ENCODE results near the gene PELI3.
"Not testable (repeated sequence)": the region's sequence is repeated elsewhere in the genome, so short reads cannot be mapped to it uniquely, and the experiment has no call there.

The PELI3 gene

GRCh38 chr11:66421492-66422205 lies 45.1 kb upstream of the PELI3 start:
- no peak for TF ChIP-seq CTCF (IDR thresholded peaks at IDR 0.05; ENCODE audit: extremely low read depth, missing control alignments)
- DNase-seq (ENCODE audit: low spot score): peak; percentile 94

- TF ChIP-seq CTCF (IDR thresholded peaks at IDR 0.05; ENCODE audit: extremely low read depth, missing control alignments): no peak
- no peak for DNase-seq (ENCODE audit: low spot score)
These were observed 40.4 kb upstream of the PELI3 start for GRCh38 chr11:66426314-66426713.

- no peak for DNase-seq (ENCODE audit: low spot score)
- TF ChIP-seq CTCF (IDR thresholded peaks at IDR 0.05; ENCODE audit: extremely low read depth, missing control alignments): no peak
These were observed 37.8 kb upstream of the PELI3 start for GRCh38 chr11:66428933-66429332.

- TF ChIP-seq CTCF (IDR thresholded peaks at IDR 0.05; ENCODE audit: extremely low read depth, missing control alignments): peak; percentile 77
- peak; percentile 84 for DNase-seq (ENCODE audit: low spot score)
These were observed 36.6 kb upstream of the PELI3 start for GRCh38 chr11:66429983-66430602.

- not testable (repeated sequence) for DNase-seq (ENCODE audit: low spot score)
These were observed 35.4 kb upstream of the PELI3 start for GRCh38 chr11:66431287-66431686.

- DNase-seq (ENCODE audit: low spot score): not testable (repeated sequence)
These were observed 34.8 kb upstream of the PELI3 start for GRCh38 chr11:66431871-66432329.

- no peak for TF ChIP-seq CTCF (IDR thresholded peaks at IDR 0.05; ENCODE audit: extremely low read depth, missing control alignments)
- no peak for DNase-seq (ENCODE audit: low spot score)
These were observed 34.1 kb upstream of the PELI3 start for GRCh38 chr11:66432597-66432996.

GRCh38 chr11:66437979-66438503 lies 28.7 kb upstream of the PELI3 start:
- TF ChIP-seq CTCF (IDR thresholded peaks at IDR 0.05; ENCODE audit: extremely low read depth, missing control alignments): no peak

More at GRCh38 chr11:66437979-66438503, 28.7 kb upstream of the PELI3 start:
- no peak for DNase-seq (ENCODE audit: low spot score)

All from GM20000 (cell line).